Effector memory CD8-positive, alpha-beta T cell (primary cell): ENCODE measurements around the gene LMNB1.

Experiments
- ATAC-seq: fragments of 150-1000 bp; cut with Tn5 transposase; replicated peaks from 2 replicates; pipeline ENCODE4 v1.10.0; 2021; ENCODE audit warnings: mild to moderate bottlenecking, moderate library complexity
- DNase-seq, 3 experiments: peaks; one replicate each; pipeline ENCODE4 v3.0.0; 2021
- H3K27ac Mint-ChIP-seq, 2 donors: one replicate each; pipeline ENCODE4 v1.8.0; 2022; ENCODE audit warnings: mild to moderate bottlenecking in 2 of 2, mixed read lengths in 2 of 2, moderate library complexity in 2 of 2
- H3K27me3 Mint-ChIP-seq, 2 donors: one replicate each; pipeline ENCODE4 v1.8.0; 2022; ENCODE audit warnings: mixed read lengths in 2 of 2
- H3K36me3 Mint-ChIP-seq: one replicate; pipeline ENCODE4 v1.8.0; 2022; ENCODE audit warnings: mild to moderate bottlenecking, moderate library complexity, mixed read lengths; ENCODE audit not compliant: insufficient read depth
- H3K4me1 Mint-ChIP-seq, 2 donors: one replicate each; pipeline ENCODE4 v1.8.0; 2022; ENCODE audit warnings: low read depth in 2 of 2, mixed read lengths in 2 of 2
- H3K4me3 Mint-ChIP-seq, 2 donors: one replicate each; pipeline ENCODE4 v1.8.0; 2022; ENCODE audit warnings: mild to moderate bottlenecking in 2 of 2, mixed read lengths in 2 of 2, moderate library complexity in 2 of 2
- H3K9me3 Mint-ChIP-seq, 2 donors: one replicate each; pipeline ENCODE4 v1.8.0; 2022; ENCODE audit warnings: mixed read lengths in 2 of 2

The LMNB1 gene

DNA sequence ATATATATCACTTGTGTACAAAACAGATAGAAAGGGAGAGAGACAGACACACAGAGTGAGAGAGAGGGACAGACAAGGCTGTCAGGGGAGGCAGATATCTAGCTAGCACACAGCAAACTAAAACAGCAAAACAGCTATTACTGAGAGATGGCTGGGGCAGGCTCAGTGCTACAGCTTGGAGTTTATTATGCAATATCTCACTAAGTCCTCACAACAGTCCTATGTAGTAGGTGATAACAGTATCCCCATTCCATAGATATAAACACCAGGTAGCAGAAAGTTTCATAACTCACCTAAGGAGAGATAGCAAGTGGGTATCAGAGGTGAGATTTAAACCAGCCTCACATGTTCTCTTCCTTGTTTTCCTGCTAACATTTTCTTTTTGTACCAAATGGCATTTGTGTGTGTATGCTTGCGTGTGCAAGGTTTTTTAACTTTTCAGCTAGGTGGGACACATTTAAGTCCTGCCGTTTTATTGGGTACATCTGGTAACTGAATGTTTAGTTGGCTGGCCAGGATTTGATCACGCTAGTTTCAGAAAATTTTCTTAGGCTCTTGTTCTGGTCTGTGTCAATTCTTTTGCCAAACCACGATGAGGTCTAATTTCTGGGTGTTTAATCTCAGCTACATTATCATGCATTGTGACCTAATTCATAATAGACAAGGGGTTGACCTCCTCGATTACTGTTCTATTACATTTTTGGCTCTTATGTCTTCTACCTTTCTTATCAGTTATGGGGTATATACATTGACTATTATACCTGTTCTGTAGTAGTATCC lies 105.1 kb downstream of the LMNB1 start:
- Mint-ChIP-seq H3K9me3 (no peaks in the 10 kb centered on the region), H3K36me3 (no peaks in the 10 kb centered on the region), H3K4me3 (no peak overlapping the region), H3K27me3 (no peaks in the 10 kb centered on the region), H3K27ac (no peak overlapping the region), H3K4me1 (no peaks in the 10 kb centered on the region)
- no peak for ATAC-seq
- no peak for DNase-seq

DNA sequence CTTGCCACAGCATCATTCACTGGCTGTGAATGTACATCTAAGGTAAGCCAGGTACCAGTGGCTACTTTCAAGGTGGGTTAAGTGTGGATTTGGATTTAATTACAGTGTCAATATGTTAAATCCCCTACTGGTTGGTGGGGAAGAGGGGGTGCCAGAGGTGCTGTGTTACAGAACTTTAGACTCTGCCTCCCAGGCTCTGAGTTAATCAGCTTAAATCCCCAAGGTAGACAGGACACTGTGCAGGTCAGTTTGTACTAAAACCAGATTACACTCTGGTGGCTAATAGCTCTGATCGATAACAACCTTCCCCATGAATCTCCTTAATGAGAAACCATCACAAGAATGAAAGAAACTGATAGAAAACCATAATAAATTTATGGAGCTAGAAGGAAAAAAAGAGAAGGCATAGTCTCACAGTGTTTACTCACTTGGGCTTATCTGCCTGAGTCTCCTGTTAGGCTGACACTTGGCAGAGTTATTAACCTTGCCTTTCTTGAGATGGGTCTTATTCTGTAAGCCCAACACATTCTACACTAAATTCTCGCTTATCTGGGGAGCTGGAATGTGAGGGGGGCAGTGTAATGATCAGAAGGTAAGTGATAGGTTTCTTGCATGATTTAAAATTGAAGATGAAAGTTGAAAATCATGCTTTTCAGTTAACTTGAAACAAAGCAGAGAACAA lies 106.8 kb downstream of the LMNB1 start:
- Mint-ChIP-seq H3K4me3 (no peak overlapping the region), H3K27me3 (no peaks in the 10 kb centered on the region), H3K27ac (no peak overlapping the region), H3K36me3 (no peaks in the 10 kb centered on the region), H3K4me1 (no peaks in the 10 kb centered on the region), H3K9me3 (no peaks in the 10 kb centered on the region)
- no peak for ATAC-seq
- no peak for DNase-seq

DNA sequence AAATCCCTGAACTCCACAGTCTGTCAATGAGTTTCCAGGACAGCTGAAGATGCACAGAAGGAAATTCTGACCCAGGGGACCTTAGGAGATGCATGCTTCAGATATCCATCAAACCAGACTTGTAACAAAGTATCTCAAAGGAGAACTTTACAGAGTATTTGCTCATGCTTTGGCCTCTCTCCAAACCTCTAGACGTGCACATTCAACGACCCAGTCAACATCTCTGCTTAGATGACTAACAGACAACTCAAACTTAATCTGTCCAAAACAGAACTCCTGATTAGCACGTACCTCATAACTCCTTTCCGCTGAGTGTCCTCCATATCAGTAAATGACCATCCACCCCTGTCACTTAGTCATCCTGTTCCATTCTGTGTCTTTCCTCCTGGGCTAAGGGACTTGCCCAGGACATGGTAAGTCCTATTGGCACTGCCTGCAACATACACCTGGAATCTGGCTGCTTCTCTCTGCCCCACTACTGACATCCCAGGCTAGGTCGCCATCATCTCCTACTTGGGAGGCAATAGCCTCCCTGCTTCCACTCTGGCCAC lies 107.4 kb downstream of the LMNB1 start:
- Mint-ChIP-seq H3K4me3 (no peak overlapping the region), H3K27me3 (no peaks in the 10 kb centered on the region), H3K9me3 (no peaks in the 10 kb centered on the region), H3K4me1 (no peaks in the 10 kb centered on the region), H3K27ac (no peak overlapping the region), H3K36me3 (no peaks in the 10 kb centered on the region)
- ATAC-seq (no peak), DNase-seq (no peak)
